PFSK-1 (cell line): ENCODE data around the gene SRA1.
A peak's percentile ranks its signal among the peaks of the same experiment; 100 is the strongest.

Source experiments
- FOXP2 ChIP-seq: optimal IDR thresholded peaks from 2 replicates; pipeline ENCODE3; 2011; ENCODE audit warnings: borderline replicate concordance, control low read depth, inconsistent platforms; ENCODE audit not compliant: insufficient read depth; ENCODE audit errors: extremely low read length, extremely low read depth
- POLR2AphosphoS5 ChIP-seq: IDR thresholded peaks from 2 replicates; pipeline ENCODE4 v1.6.1; 2012; ENCODE audit warnings: low read depth, mild to moderate bottlenecking, control low read depth, low read length, moderate library complexity
- REST ChIP-seq, 2 experiments: IDR thresholded peaks; 2 replicates each; pipeline versions ENCODE4 v1.6.1 to v1.8.0; 2011 to 2012; ENCODE audit warnings: low read depth in 2 of 2, low read length in 2 of 2, control low read depth in 1 of 2, inconsistent platforms in 1 of 2, mild to moderate bottlenecking in 1 of 2, moderate library complexity in 1 of 2; ENCODE audit not compliant: insufficient read depth in 1 of 2
- SIN3A ChIP-seq: IDR thresholded peaks from 2 replicates; pipeline ENCODE4 v1.6.1; 2012; ENCODE audit warnings: mild to moderate bottlenecking, low read length, moderate library complexity, borderline replicate concordance; ENCODE audit not compliant: insufficient read depth
- TAF1 ChIP-seq: IDR thresholded peaks from 2 replicates; pipeline ENCODE4 v1.6.1; 2012; ENCODE audit warnings: low read length, control low read depth, borderline replicate concordance; ENCODE audit not compliant: insufficient read depth

The SRA1 gene

DNA sequence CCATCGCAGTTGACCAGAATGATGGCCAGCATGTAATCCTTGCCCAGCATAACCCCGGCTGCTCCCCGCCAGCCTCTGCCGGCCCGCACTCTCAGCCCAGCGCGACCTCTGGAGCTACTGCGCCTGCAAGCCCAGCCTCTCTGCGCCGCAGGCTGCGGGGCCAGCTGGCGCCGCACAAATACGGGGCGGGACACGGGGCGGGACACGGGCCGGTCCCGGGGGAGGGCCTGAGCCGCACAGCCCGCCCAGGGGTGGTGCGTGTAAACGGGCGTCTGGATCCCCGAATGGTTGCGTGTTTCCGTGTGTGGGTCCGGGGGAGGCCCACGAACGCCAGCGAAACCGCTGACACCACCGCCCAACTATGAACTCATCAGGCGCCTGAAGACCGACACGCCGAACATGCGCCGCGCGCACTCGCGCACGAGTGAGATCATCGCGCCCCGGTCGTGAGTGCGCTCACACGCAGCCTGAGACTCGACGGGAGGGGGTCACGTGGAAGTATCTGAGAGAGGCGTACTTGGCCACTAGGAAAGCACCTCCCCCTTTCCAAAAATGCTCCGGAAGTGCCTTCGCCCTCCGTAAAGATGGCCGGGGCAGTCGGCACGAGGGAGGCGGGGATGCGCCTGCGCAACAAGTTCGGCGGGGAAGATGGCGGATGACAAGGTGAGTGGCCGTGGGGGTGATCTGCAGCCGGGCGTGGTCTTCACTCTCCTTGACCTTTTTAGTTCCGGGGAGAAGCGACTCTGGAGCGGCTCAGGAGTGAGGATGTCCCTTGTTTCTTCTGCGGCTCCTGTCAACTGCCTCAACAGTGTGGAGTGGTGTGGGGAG lies 7.1 kb upstream of the SRA1 start, which contains the start of the genes APBB3 and SLC35A4:
Gene APBB3 (minus strand): TSS at position 403 of the 828 bp plus-strand sequence. CDS start 353 bp downstream, at position 50.
Gene SLC35A4 (plus strand): TSS at position 633 of the 828 bp plus-strand sequence. CDS start 2,342 bp downstream, outside the sequence.
- TF ChIP-seq TAF1: peak; percentile 88
- TF ChIP-seq SIN3A: peak; percentile 76; the same call in 1 of the 2 replicates
- TF ChIP-seq FOXP2: no peak
- peak; percentile 83 for TF ChIP-seq POLR2AphosphoS5
- TF ChIP-seq REST (IDR thresholded peaks at IDR 0.05; ENCODE audit: insufficient read depth in 1 of 2, low read depth in 2 of 2, low read length in 2 of 2): peak; percentile 22 to 39; a peak in 2 of 4 replicates

DNA sequence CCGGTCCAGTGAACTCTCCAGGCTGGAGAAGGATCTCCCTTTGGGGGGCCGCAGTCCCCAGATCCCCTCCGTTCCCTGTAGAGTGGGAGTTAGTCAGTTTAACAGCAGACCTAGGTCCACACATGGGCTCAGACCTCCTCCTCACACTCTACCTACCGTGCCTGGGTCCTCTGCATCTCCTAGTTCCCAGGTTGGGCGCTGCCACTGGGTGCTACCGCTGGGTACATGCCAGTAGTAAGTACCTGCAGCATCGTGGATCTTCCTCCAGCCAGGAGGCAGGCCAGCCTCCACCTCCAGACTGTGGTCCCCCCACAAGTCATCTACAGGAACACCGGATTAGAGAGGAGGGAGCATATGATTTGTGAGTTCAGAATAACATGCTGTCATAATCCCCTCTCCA lies 6.3 kb upstream of the SRA1 start:
- no peak for TF ChIP-seq REST (IDR thresholded peaks at IDR 0.05; ENCODE audit: insufficient read depth in 1 of 2, low read depth in 2 of 2, low read length in 2 of 2)
- no peak for TF ChIP-seq FOXP2
- no peak for TF ChIP-seq POLR2AphosphoS5
- no peak for TF ChIP-seq SIN3A
- TF ChIP-seq TAF1: no peak

DNA sequence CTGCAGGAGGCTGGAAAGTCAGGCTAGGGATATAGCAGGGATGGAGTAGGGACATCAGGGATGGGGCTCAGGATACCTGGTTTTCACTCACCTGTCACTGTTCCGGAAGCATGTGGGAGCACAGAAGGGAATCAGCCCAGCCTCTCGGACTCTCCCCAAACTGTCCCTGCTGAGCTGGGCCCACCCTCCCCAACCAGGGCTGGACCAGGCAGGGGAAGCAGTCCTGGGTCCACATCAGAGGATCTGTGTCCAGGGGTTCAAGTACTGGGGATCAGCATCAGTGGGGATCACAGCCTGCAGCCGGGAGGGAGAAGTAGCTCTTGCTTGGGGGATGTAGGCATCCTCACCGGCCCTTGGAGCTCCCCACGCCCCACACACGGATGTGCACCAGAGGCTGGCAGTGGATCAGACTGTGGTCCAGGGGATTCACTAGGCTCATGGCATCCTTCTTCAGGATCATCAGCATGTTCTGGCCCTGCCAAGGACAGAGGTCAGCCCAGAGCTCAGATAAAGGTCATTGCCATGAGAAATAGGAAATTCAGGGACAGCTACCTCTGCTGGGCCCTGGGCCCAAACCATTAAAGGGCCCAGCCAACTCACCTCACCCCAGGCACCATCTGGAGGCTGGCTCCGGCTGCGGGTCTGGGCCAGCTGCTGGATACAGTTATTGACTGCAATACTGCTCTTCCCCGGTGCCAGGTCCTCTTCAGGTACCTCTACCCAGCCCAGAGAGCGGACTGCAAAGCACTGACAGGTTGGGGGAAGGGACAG lies 4.7 kb upstream of the SRA1 start:
- TF ChIP-seq SIN3A (no peak), FOXP2 (no peak), REST (IDR thresholded peaks at IDR 0.05; ENCODE audit: insufficient read depth in 1 of 2, low read depth in 2 of 2, low read length in 2 of 2) (no peak), TAF1 (no peak), POLR2AphosphoS5 (no peak)

GRCh38 chr5:140560227-140560626 lies 3.0 kb upstream of the SRA1 start:
- TF ChIP-seq REST (IDR thresholded peaks at IDR 0.05; ENCODE audit: insufficient read depth in 1 of 2, low read depth in 2 of 2, low read length in 2 of 2) (no peak), FOXP2 (no peak), POLR2AphosphoS5 (no peak), SIN3A (no peak), TAF1 (no peak)
